Prostate gland (tissue), 2 donors: ENCODE measurements around the gene SRP9.

Experiments used
- CTCF ChIP-seq, 4 experiments: fragments of 200-600 bp in 2 of 4; fragments of 450-650 bp in 2 of 4; sonication (generic) in 2 of 4; IDR thresholded peaks; 1 replicate in 3 of 4; 2 replicates in 1 of 4; pipeline ENCODE4 v1.5.1; 2016 to 2019; ENCODE audit warnings: antibody characterized with exemption in 4 of 4, mild to moderate bottlenecking in 2 of 4, moderate library complexity in 2 of 4
- POLR2A ChIP-seq: fragments of 450-650 bp; IDR thresholded peaks from one replicate; pipeline ENCODE4 v1.6.1; 2016; ENCODE audit warnings: antibody characterized with exemption, mild to moderate bottlenecking

DNA sequence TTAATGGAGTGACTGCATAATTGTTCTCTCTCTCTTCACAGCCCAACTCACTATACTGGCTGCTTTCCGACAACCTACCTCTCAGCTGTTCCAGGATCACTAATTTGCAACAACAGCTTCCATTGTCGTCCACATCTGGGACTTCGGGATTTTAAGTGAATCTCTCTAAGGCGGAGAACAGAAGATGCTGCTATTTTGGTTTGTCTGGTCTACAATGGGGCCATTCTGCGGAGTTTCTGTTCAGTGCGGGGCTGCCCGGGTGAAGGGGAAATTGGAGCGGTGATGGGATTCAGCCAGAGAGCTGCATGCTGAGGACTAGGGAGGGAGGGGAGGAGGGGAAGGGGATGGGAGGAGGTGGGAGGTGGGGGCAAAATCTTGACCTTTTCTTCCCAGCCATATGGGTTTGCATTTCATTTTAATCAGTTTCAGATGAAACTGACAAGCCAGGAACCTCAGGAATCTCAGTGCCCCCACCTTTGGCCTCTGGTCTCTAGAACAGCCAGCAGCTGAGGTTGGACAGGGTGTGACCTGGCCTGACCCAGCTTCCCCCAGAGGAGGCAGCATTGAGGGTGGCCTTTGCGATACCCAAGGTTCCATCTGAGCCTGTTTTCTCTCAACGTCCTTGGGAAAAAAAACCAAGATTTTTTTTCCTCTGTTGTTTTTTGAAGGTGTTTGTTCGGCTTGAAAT lies 6.9 kb upstream of the SRP9 start:
- TF ChIP-seq CTCF (IDR thresholded peaks at IDR 0.05) (no peak), POLR2A (no peak)
